Cerebellar cortex (tissue), 1 donor: ENCODE data around the gene ZNHIT2.
A peak's percentile ranks its signal among the peaks of the same experiment; 100 is the strongest.
"Not testable (repeated sequence)": the region's sequence is repeated elsewhere in the genome, so short reads cannot be mapped to it uniquely, and the experiment has no call there.

ENCODE experiments used
- DNase-seq: peaks from one replicate; pipeline ENCODE4 v3.0.0-alpha.2; 2015; ENCODE audit warnings: low spot score

ZNHIT2 gene

DNA sequence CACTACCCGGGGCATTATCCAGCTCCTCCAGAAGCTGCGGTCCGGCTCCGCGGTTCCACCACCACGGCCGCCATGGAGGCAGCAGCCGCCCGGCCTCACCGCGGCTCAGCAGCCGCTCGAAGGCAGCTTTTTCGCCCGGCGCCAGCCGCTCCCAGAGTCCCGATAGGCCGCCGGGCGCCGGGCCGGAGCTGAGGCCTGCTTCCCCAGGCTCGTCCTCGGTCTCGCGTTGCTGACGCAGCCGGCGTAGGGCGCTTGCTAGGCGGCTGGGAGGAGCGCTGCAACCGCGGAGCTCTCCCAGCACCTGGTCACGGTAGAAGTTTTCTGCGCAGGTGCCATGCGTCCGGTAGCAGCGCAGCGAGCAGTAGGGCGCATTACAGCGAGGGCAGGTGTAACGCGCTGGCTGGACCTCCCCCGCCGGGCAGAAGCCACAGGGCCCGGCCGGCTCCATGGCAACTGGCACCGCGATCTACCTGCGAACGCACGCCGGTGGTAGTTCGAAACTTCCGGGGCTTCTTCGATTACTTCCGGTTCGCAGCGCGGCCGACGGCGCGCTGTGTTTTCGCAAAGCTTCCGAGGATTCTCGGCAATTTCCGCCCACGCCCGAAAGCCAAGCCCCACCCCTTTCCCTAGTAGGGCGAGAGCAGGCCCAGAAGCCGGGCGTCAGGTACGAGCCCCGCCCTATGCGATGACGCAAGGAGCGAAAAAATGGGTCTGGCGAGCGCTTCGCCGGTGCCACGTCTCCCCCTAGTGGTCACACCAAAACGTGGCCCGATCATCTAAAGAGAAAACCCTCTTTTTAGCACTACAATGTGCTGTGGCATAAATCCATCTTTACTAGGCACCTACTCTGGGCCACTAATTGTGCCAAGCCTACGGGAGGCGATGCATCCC, at the start of gene ZNHIT2:
Gene ZNHIT2, minus strand, starts transcription at position 496 of the 891 bp plus-strand sequence. Its CDS starts 48 bp downstream, at position 448.
- DNase-seq: peak; percentile 99

DNA sequence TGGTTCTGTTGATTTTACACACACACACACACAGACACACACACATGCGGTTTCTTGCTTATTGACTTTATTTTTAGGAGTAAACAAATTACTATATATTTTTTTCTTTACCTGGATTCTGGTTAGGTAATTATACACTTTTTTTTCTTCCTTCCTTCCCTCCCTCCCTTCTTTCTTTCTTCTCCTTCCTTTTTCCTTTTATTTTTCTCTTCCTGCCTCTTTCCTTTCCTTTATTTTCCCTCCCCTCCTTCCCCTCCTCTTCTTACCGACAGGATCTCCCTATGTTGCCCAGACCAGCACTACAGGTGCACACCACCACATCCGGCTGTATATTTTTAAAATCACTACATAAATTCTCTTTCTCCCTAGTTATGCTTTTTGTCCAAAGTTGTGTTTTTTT, 49.4 kb upstream of the ZNHIT2 start:
- DNase-seq: no peak

DNA sequence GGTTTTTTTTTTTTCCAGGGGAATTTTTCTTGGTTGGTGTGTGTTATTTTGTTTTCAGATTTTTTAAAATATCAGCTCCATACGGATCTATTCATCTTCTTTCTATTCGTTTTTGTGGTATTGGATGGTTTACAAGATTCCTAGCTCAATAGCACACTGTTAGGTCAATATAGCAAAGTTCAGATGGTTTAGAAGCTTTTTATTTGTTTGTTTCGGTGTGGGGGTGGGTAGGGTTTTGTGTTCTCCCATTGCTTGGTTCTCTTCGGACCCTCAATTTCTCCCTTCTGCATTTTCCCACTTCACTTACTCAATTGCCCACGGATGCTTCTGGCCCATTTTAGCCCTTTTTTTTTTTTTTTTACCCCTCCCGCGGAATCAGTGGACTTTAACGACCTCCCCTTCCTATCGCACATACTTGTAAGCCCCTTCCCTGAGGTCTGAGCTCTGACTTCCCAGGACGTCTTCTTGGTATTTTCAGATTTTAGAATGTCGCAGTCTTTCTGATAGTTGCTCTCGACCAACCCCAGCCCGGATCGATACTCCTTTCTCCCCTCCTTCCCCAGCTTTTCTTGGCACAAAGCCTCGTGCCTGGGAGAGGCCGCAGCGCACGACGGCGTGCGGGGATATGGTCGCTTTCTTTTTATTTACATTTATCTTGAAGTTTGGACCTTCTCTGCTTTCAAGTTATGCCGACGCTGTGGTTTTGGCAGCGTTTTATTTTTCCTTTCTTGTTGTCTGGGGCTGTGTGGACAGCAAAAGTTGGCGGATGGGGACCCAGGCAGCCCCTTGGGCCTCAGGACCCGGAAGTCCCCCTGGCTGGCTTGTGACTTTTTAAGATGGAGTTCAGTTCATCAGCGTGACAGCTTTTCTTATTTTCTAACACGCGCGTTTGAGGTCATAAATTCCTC, 48.2 kb upstream of the ZNHIT2 start:
- DNase-seq: no peak

DNA sequence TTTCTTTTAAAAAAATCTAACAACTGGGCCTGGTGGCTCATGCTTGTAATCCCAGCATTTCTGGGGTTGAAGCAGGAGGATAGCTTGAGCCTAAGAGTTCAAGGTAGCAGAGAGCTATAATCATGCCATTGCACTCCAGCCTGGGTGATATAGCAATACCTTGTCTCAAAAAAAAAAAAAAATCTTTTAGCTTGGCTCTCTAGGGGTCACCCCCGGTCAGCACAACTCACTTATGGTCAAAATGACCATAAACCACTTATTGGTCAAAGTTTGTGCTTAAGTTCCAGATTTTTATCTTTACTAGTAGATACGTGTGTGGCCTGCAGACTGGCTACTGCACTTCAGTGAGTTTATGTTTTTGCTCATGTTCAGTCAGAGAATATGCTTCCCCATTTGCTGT, 46.2 kb upstream of the ZNHIT2 start:
- no peak for DNase-seq

DNA sequence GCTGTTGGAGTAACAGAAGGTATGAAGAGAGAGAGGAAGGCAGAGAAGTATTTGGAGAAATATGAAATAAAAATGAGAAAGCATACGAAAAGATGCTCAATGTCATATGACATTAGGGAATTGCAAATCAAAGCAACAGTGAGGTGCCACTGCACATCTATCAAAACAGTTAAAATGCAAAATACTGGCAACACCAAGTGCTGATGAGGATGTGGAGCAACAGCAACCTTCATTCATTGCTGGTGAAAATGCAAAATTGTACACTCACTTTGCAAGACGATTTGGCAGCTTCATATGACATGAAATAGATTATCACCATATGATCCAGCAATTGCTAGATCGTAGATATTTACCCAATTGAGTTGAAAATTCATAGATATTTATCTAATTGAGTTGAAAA, 43.1 kb upstream of the ZNHIT2 start:
- DNase-seq: no peak

DNA sequence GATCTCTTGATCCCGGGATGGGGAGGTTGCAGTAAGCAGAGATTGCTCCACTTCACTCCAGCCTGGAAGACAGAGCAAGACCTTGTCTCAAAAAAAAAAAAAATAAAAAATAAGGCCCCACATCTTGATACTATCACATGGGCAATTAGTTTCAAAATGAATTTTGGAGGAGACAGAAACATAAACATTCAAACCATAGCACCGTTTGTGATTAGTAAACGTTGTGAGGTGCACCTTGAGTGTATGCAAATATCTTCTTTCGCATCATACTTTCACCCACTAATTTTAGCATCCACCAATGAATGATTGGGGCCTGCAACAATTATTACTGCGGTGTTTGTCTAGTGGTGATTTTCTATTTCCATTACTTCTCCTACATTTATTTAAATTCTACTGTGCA, 41.5 kb upstream of the ZNHIT2 start:
- no peak for DNase-seq

DNA sequence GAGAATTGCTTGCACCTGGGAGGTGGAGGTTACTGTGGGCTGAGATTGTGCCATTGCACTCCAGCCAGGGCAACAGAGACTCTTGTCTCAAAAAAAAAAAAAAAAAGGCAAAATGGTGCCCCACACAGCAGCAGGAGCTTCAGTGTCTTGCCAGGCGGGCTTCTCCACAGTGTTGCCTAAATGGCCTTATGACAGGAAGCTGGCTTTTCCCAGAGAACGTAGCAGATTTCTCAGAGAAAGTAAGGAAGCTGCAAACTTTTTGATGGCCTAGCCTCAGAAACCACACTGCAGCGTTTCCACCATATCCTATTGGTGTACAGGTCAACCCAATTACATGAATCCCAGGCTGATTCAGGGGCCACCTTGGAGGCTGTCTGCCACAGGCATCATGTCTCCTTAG, 39.8 kb upstream of the ZNHIT2 start:
- DNase-seq: no peak

DNA sequence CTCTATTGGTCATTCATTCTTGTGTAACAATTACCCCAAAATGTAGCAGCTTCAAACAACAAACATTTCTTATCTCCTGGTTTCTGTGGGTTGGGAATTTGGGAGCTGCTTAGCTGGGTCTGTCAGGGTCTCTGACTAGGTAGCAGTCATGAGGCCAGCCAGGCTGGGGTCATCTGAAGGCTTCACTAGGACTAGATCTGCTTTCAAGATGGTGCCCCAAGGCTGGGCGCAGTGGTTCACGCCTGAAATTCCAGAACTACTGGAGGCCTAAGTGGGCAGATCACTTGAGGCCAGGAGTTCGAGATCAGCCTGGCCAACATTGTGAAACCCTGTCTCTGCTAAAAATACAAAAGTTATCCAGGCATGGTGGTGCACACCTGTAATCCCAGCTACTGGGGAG, 39.4 kb upstream of the ZNHIT2 start:
- no peak for DNase-seq

DNA sequence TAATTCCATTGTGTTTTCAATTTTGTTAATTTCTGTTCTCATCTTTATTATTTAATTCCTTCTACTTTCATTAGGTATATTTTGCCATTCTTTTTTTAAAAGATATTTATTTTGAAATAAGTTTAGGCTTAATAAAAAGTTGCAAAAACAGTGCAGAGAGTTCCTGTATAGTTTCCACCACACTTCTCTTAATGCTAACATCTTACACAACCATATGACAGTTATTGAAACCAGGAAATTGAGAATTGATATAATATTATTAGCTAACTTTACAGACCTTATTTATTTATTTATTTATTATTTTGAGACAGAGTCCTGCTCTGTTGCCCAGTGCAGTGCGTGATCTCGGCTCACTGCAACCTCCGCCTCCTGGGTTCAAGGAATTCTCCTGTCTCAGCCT, 38.8 kb upstream of the ZNHIT2 start:
- DNase-seq: no peak

DNA sequence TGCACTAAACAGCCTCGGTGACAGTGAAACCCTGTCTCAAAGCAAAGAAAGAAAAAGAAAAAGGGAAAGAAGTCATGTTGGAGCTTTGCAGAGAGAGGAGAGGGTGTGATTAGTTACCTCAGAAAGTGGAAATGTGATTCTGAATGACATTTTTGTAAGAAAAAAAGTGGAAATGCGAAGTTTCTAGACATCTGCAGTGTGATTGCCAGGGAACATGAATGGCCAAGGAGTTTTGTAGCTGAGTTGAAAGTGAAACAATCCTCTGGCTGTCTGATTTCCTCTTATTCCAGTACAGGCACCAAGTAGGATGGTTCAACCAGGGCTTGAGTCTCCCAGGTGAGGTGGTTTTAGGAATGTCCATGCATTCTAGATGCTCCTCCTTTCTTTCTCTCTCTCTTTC, 34.6 kb upstream of the ZNHIT2 start:
- DNase-seq: no peak

DNA sequence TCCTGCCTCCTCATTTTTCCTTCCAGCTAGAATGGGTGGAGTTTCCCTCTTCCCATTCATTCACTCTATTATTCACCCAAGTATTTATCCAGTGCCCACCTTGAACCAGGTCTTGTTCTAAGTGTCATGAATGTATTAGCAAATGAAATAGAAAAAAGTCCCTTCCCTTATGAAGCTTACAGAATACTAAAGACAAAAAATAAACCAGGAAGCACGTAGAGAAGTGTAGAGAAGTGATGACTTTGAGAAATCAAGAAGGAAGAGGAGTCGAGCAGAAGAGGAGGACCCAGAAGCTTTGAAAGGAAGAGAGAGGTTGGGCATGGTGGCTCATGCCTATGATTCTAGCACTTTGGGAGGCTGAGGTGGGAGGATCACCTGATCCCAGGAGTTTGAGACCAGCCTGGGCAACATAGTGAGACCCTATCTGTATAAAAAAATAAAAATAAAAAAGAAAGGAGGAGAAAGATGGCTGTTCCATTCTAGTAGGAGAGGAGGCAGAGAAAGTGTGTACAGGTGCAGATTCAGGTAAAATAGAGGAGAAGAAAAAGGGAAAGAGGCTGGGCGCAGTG, 33.9 kb upstream of the ZNHIT2 start:
- no peak for DNase-seq

DNA sequence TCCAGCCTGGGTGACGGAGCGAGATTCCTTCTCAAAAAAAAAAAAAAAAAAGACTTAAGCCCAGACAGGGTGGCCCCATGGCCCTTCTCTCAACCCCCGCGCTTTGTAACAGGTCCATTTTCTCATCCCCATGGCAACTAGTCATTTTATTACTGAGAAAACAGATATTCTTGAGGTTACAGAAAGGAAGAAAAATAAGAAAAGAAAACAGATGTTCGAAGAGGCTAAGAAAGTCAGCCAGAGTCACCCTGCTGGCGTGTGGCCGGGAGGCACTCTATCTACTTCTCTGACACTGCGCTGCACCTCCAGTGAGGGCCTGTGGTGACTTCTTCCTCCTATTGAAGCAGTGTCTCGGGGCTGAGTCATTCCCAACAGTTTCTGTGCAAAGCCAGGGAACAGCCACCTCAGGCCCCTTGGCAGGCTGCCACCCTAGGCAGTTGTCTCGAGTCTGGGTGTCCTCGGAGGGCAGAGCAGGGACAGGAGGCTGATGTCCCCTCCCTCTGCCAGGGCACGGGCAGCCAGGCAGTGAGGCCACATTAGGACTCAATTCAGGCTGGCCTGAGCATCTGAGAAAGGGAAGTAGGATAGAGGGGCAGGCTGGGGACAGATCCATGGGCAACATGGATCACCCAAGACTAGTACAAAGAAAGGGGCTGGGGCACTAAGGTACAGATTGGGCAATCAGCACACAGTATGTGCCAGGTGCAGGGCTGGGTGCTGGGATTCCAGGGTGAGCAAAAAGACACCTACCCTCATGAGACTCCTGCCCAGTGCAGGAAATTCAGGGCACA, 33.2 kb upstream of the ZNHIT2 start:
- DNase-seq: peak; percentile 22

DNA sequence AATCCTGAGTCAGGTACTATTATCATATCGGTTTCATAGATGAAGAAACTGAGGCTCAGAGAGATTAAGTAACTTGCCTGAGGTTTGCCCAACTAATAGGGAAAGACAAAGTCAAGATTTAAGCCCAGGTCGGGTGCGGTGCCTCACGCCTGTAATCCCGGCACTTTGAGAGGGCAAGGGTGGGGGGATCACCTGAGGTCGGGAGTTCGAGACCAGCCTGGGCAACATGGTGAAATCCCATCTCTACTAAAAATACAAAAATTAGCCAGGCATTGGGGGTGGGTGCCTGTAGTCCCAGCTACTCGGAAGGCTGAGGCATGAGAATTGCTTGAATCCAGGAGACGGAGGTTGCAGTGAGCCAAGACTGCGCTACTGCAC, 32.6 kb upstream of the ZNHIT2 start:
- DNase-seq: not testable (repeated sequence)

DNA sequence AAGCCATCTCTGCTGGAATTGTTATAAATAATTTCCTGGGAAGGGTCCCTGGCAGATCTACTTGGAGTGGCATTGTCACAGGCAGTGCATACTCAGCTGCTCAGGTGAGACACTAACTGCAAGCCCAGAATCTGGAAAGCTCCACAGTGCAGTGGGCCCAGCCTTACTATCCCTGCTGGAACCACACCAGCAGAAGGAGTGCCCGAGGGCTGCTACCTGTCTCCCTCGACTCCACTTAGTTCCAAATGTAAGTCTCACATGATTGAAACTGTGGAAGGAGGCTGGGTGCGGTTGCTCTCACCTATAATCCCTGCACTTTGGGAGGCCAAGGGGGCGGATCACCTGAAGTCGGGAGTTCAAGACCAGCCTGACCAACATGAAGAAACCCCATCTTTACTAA, 31.2 kb upstream of the ZNHIT2 start:
- no peak for DNase-seq

DNA sequence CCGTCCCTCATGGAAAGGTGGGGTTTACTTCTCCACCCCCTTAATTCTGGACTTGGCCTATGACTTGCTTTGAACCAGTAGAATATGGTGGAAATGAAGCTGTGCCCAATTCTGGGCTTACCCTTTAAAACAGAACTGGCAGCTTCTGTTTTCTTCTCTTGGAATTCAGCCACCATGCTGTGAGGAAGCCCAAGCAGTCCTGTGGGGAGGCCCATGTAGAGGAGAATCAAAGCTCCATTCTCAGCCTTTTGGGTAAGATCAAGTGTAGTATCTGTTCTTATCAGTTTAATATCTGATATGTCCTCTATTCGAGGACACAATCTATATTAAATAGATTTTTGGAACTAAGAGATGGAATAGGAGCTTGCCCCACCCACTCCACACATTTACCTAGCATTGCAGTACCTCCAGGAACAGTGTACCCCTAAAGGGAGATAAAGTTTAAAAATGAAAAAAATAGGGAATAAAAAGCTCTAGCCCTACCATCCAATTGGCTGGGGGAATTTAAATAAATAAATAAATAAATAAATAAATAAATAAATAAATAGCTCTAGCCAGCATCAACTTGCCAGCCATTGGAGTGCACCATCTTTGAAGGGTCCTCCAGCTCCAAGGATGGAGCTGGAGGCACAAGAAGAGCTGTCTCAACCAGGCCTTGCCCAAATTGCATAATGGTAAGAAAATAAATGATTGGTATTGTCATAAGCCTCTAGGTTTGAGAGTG, 30.0 kb upstream of the ZNHIT2 start:
- no peak for DNase-seq

DNA sequence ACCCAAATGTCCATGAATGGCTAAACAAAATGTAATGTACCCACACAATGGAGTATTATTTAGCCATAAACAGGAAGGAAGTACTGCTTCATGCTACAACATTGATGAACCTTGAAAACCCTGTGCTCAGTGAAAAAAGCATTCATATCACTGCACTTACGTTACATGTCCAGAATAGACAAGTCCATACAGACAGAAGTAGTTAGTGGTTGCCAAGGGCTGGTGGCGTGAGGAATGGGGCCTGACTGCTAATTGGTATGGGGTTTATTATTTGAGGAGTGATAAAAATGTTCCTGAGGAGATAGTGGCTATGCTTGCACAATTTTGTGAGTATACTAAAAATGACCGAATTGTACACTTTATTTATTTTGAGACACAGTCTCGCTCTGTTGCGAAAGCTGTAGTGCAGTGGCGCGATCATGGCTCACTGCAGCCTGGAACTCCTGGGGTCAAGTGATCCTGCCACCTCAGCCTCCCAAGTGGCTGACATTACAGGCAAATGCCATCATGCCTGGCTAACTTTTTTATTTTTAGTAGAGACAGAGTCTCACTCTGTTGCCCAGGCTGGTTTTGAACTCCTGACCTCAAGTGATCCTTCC, 24.5 kb upstream of the ZNHIT2 start:
- DNase-seq: no peak

DNA sequence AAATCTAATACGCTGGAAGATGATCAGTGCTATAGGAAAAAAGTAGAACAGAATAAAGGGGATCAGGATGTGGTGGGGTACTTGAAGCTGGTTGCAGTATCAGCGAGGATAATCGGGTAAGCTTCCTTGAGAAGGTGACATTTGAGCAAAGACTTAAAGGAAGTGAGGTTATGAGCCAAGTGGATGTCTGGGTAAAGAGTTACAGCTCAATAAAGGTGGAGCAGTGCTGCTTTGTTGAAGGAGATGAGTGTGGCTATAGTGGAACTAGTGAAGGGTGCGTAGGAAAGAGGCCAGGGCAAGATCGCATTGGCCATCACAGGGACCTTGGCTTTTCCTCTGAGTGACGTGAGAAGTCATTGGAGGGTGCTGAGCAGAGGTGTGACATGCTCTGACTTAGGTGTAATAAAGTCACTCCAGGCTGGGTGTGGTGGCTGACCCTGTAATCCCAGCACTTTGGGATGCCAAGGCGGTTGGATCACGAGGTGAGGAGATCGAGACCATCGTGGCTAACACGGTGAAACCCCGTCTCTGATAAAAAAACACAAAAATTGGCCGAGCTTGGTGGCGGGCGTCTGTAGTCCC, 19.1 kb upstream of the ZNHIT2 start:
- DNase-seq: no peak

DNA sequence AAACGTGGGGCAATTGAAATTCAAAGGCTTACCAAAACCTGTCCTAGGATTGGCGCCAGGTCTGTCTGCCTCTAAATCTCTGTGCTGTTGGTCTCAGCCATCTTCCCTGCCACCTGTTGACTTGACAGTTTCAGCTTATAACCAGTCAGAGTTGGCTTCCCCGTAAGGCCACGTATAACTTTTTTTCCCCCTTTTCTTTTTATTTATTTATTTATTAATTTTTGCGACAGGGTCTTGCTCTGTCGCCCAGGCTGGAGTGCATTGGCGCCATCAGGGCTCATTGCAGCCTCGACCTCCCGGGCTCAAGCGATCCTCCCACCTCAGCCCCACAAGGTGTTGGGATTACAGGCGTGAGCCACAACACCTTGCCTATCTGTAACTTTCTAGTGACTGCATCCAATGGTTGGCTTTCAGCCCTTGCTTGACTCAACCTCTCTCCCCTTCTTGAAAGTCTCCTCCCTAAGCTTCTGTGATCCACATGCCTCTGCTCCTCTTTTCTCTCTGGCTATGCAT, 18.2 kb upstream of the ZNHIT2 start:
- peak; percentile 48 for DNase-seq

DNA sequence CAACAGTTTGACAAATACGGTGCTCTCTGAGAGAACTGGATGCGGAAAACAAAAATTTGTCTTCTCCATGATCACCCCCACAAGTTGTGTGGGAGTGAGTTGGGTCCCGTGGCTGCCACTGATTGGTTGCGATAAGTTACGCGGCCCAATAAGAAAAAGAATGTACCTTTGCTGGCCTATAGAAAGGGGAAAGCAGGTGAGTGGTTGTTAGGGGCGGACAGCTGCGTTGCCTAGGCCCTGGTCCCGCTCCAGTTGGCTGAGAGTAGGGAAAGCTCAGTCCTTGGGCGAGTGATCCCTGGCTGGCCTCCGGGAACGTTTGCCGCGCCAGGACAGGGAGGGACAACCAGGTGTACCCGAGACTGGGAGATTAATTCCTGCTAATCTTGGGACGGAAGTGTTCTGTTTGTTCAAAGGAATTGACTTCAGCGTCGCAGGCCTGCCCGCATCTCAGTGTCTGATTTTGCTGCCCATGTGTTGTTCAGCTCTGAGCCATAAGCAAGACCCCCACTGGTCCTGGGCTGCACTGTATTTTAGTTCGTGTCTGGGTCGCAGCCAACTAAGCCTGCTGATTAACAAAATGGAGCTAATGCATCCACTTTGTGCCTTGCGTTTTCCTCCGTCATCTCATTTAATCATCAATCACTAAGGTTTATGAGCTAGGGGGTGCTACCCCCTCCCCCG, 17.6 kb upstream of the ZNHIT2 start:
- DNase-seq: peak; percentile 99
